ENCODE measurements around the gene TXNRD1.
A peak's percentile ranks its signal among the peaks of the same experiment; 100 is the strongest.

The TXNRD1 gene

GRCh38 chr12:104181313-104181712 lies 34.3 kb upstream of the TXNRD1 start (continued):
- TF ChIP-seq ZNF202 (tag by site-specific recombination; IDR thresholded peaks at IDR 0.05; ENCODE audit: borderline replicate concordance): no peak
- TF ChIP-seq ZNF510 (tag by site-specific recombination; IDR thresholded peaks at IDR 0.05; ENCODE audit: insufficient replicate concordance): no peak
- TF ChIP-seq ZNF324 (tag by site-specific recombination; IDR thresholded peaks at IDR 0.05): no peak
- TF ChIP-seq ZNF558 (tag by site-specific recombination; IDR thresholded peaks at IDR 0.05): no peak
- TF ChIP-seq ZSCAN30 (tag by site-specific recombination; IDR thresholded peaks at IDR 0.05): no peak
- TF ChIP-seq ZNF610 (tag by site-specific recombination; IDR thresholded peaks at IDR 0.05; ENCODE audit: borderline replicate concordance): no peak
- TF ChIP-seq ZNF48 (tag by site-specific recombination; IDR thresholded peaks at IDR 0.05): no peak
- TF ChIP-seq KLF10 (tag by site-specific recombination; IDR thresholded peaks at IDR 0.05): no peak
- no peak for TF ChIP-seq MZF1 (tag by site-specific recombination; IDR thresholded peaks at IDR 0.05; ENCODE audit: borderline replicate concordance)
- no peak for TF ChIP-seq KLF8 (tag by site-specific recombination; IDR thresholded peaks at IDR 0.05)
- TF ChIP-seq SP2 (tag by site-specific recombination; IDR thresholded peaks at IDR 0.05): no peak
- TF ChIP-seq ZNF747 (tag by site-specific recombination; IDR thresholded peaks at IDR 0.05): no peak
- TF ChIP-seq ZNF513 (tag by site-specific recombination; IDR thresholded peaks at IDR 0.05): no peak
- no peak for TF ChIP-seq KLF17 (tag by site-specific recombination; IDR thresholded peaks at IDR 0.05)
- no peak for TF ChIP-seq ZNF114 (tag by site-specific recombination; IDR thresholded peaks at IDR 0.05)
- TF ChIP-seq ZFP37 (tag by site-specific recombination; IDR thresholded peaks at IDR 0.05): no peak
- no peak for TF ChIP-seq ZNF214 (tag by site-specific recombination; IDR thresholded peaks at IDR 0.05; ENCODE audit: borderline replicate concordance)
- no peak for TF ChIP-seq MEIS1 (CRISPR knock-in tag; IDR thresholded peaks at IDR 0.05; ENCODE audit: borderline replicate concordance)
- TF ChIP-seq ELK4 (IDR thresholded peaks at IDR 0.05; ENCODE audit: borderline replicate concordance, low read depth, low read length): no peak
- TF ChIP-seq ZBTB6 (tag by site-specific recombination; IDR thresholded peaks at IDR 0.05): peak; percentile 22; the same call in 1 of the 2 replicates
- TF ChIP-seq ZNF704 (tag by site-specific recombination; IDR thresholded peaks at IDR 0.05): no peak
- TF ChIP-seq ZBTB17 (tag by site-specific recombination; IDR thresholded peaks at IDR 0.05): peak; percentile 58; the same call in 1 of the 2 replicates
- no peak for TF ChIP-seq HOXD13 (CRISPR knock-in tag; IDR thresholded peaks at IDR 0.05; ENCODE audit: borderline replicate concordance)
- TF ChIP-seq ZBTB48 (tag by site-specific recombination; IDR thresholded peaks at IDR 0.05): no peak
- TF ChIP-seq ZNF18 (tag by site-specific recombination; IDR thresholded peaks at IDR 0.05): no peak
- peak; percentile 53; the same call in 1 of the 2 replicates for TF ChIP-seq ZNF16 (tag by site-specific recombination; IDR thresholded peaks at IDR 0.05; ENCODE audit: low read depth)
- TF ChIP-seq KLF16 (tag by site-specific recombination; IDR thresholded peaks at IDR 0.05): no peak
- TF ChIP-seq PRDM10 (tag by site-specific recombination; IDR thresholded peaks at IDR 0.05): 0 out of 2 replicates have a peak, but pooled peaks have one; percentile 17
- no peak for TF ChIP-seq ZBTB26 (tag by site-specific recombination; optimal IDR thresholded peaks at IDR 0.05)
